Neutrophil (primary cell): ENCODE data around the gene DENND1A.

Source experiments
- H3K27ac ChIP-seq: fragments of 200-600 bp; sonication (generic); 2 replicates; pipeline ENCODE4 v1.5.1; 2016; ENCODE audit warnings: mild to moderate bottlenecking, moderate library complexity
- H3K27me3 ChIP-seq: fragments of 200-600 bp; sonication (generic); 2 replicates; pipeline ENCODE4 v1.6.0; 2016; ENCODE audit warnings: mild to moderate bottlenecking
- H3K36me3 ChIP-seq: fragments of 200-600 bp; sonication (generic); 2 replicates; pipeline ENCODE4 v1.5.1; 2017
- H3K4me1 ChIP-seq, 2 experiments: fragments of 200-600 bp in 1 of 2; sonication (generic) in 1 of 2; 1 replicate in 1 of 2; 2 replicates in 1 of 2; pipeline versions ENCODE4 v1.5.1 to v1.6.1; 2013 to 2016; ENCODE audit warnings: low read depth in 1 of 2, low read length in 1 of 2, mild to moderate bottlenecking in 1 of 2, moderate library complexity in 1 of 2; ENCODE audit not compliant: control insufficient read depth in 1 of 2, insufficient read depth in 1 of 2
- H3K4me3 ChIP-seq, 2 experiments: fragments of 200-600 bp in 1 of 2; sonication (generic) in 1 of 2; 1 replicate in 1 of 2; 2 replicates in 1 of 2; pipeline ENCODE4 v1.5.1; 2013 to 2016; ENCODE audit warnings: low read depth in 1 of 2, low read length in 1 of 2, mild to moderate bottlenecking in 1 of 2, moderate library complexity in 1 of 2
- H3K9me3 ChIP-seq: fragments of 200-600 bp; sonication (generic); 2 replicates; pipeline ENCODE4 v1.5.1; 2016
- TF ChIP-seq, protein P1 (sequence below): fragments of 200-600 bp; sonication (generic); IDR thresholded peaks from 2 replicates; pipeline ENCODE4 v1.5.1; 2016; ENCODE audit warnings: antibody characterized with exemption

DENND1A gene

GRCh38 chr9:123620239-123620638, 309.7 kb downstream of the DENND1A start:
- Histone ChIP-seq H3K4me3 (no peak overlapping the region), H3K36me3 (peaks cover 6% of the 10 kb centered on the region), H3K27ac (no peak overlapping the region), H3K9me3 (no peaks in the 10 kb centered on the region), H3K27me3 (no peaks in the 10 kb centered on the region), H3K4me1 (no peaks in the 10 kb centered on the region)
- TF ChIP-seq, protein P1, sequence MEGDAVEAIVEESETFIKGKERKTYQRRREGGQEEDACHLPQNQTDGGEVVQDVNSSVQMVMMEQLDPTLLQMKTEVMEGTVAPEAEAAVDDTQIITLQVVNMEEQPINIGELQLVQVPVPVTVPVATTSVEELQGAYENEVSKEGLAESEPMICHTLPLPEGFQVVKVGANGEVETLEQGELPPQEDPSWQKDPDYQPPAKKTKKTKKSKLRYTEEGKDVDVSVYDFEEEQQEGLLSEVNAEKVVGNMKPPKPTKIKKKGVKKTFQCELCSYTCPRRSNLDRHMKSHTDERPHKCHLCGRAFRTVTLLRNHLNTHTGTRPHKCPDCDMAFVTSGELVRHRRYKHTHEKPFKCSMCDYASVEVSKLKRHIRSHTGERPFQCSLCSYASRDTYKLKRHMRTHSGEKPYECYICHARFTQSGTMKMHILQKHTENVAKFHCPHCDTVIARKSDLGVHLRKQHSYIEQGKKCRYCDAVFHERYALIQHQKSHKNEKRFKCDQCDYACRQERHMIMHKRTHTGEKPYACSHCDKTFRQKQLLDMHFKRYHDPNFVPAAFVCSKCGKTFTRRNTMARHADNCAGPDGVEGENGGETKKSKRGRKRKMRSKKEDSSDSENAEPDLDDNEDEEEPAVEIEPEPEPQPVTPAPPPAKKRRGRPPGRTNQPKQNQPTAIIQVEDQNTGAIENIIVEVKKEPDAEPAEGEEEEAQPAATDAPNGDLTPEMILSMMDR: no peak

DNA sequence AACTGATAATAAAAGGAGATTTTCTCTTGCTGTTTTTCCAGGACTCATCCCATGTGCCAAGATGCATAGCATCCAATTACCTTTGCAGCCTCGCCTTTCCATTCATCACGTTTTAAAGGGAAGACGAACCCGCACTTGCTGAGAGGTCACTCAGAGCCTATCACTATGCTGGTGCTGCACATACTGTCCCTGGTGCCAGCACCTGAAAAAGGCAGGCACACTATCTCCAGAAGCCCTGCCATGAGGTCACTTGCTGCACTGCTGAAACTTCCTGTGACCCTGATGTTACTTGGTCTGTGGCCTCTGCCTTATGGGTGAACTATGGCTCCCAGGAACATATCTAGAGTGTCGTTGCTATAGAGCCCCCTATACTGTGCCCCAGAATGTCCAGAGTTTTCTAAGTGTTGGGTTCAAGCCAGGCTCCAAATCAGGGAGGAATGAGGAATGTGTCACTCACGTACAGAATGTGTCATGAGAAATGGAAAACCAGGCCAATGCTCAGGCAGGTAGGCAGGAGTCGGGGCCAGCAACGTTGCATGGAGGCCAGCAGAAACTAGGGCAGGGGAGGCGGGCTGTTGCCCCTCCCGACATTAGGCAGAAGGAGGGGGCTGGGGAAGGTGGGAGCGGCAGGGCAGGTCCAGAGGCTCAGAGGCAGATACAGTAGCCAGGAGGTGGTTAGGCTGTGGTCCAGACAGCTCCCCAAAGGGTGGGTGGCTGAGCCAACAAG, 311.8 kb downstream of the DENND1A start:
- Histone ChIP-seq H3K27me3 (no peaks in the 10 kb centered on the region), H3K4me3 (no peak overlapping the region), H3K36me3 (peaks cover 6% of the 10 kb centered on the region), H3K4me1 (no peaks in the 10 kb centered on the region), H3K27ac (no peak overlapping the region), H3K9me3 (no peaks in the 10 kb centered on the region)
- TF ChIP-seq, protein P1: no peak

DNA sequence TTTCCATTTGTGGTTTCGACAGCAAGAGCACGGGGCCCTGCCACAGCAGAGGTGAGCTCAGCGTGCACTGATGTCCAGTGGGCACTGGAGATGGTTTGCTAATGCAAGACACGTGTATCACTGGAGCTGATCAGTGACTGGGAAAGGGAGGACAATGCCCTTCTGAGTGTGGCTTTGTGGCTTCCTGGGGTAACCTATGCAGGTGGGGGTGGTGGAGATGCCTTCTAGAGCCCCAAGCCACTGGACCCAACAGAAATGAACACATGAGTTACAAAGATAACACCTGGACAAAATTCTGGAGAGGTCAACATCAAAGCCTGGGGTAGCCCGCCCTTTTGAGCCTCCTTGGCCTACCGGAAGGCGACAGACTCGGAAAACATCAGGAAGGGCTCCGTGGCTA, 312.6 kb downstream of the DENND1A start:
- peaks cover 6% of the 10 kb centered on the region for H3K36me3 ChIP-seq
- no peaks in the 10 kb centered on the region for H3K27me3 ChIP-seq
- no peaks in the 10 kb centered on the region for H3K4me1 ChIP-seq
- H3K9me3 ChIP-seq: no peaks in the 10 kb centered on the region
- TF ChIP-seq, protein P1: no peak
- no peak overlapping the region for H3K4me3 ChIP-seq
- no peak overlapping the region for H3K27ac ChIP-seq

DNA sequence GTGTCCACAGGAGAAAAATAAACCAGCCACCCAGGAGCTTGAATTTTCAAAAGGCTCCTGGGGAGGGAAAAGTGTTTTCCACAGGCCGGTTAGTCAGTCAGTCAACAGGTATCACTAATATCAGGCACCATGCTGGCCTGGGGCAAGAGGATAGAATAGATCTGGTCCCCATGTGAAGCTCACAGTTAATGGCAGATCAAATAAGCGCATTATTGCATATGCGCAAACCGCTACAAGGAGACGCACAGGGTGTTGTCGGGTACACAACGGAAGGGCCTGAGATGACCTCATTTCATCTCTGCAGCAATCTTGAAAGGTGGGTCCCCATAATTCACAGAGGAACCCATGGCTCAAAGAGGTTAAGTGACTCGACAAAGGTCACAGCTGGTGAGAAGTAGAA, 313.2 kb downstream of the DENND1A start:
- TF ChIP-seq, protein P1: no peak
- Histone ChIP-seq H3K27ac (no peak overlapping the region), H3K36me3 (peaks cover 6% of the 10 kb centered on the region)

DNA sequence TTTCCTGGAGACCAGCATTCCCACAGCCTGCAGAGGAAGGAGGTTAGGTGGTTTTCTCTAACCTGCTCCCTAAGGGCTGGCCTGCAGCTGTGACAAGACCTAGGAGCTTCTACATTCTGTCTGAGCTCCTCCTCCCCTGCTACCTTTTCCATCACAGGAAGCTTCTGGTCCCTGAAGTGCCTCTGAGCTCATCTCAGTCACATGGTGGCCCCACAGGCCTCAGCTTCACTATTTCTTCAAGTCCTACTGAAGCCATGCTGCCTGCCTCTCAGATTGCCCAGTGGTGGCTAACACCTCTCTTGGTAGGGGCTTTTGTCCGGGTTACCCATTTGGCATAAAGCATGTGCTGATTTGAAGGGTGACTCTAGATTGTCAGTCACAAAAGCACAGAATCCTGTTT, 314.5 kb downstream of the DENND1A start:
- Histone ChIP-seq H3K36me3 (peaks cover 6% of the 10 kb centered on the region), H3K4me3 (no peak overlapping the region), H3K27me3 (no peaks in the 10 kb centered on the region), H3K4me1 (no peaks in the 10 kb centered on the region), H3K9me3 (no peaks in the 10 kb centered on the region), H3K27ac (no peak overlapping the region)
- TF ChIP-seq, protein P1: no peak

More for the DNA sequence above, 313.2 kb downstream of the DENND1A start:
- Histone ChIP-seq H3K27me3 (no peaks in the 10 kb centered on the region), H3K4me3 (no peak overlapping the region), H3K4me1 (no peaks in the 10 kb centered on the region), H3K9me3 (no peaks in the 10 kb centered on the region)
